Tongue (tissue), 2 donors: ENCODE results near the gene ACTA1. TPM values are rescaled to one million over a fixed set of nuclear protein-coding genes. Genes with fewer than 3 reads are reported as not detected.

ENCODE experiments used
- small RNA-seq: library from RNA; depleted of rRNA; stranded (forward); fragments of <200 nt; gene quantifications from one replicate; pipeline ENCODE3, GENCODE V24; 2014; ENCODE audit warnings: low replicate concordance
- total RNA-seq: library from RNA; depleted of rRNA; stranded (reverse); fragments of >200 nt; gene quantifications from one replicate; pipeline ENCODE4 v1.2.3, GENCODE V29; 2014

The ACTA1 gene
- total RNA-seq, 1 donor from 2014 or later, result 4,424 TPM

Small RNA genes within 50 kb of the gene (small RNA-seq; reads per million reads assigned to genes)
- not detected for gene RN7SKP276
- not detected for gene RNU6-180P

Other genes with a start within 250 kb of the ACTA1 start
- 46.7 TPM for gene RAB4A, start 163.0 kb downstream of the ACTA1 start, total RNA-seq
- gene CCSAP, start 91.0 kb downstream of the ACTA1 start, total RNA-seq, result 11.0 TPM
- 41.5 TPM for gene NUP133, start 74.2 kb upstream of the ACTA1 start, total RNA-seq
- gene ABCB10, start 124.6 kb upstream of the ACTA1 start, total RNA-seq, result 22.4 TPM
- 18.6 TPM for gene TAF5L, start 192.0 kb upstream of the ACTA1 start, total RNA-seq
- gene URB2, start 192.2 kb upstream of the ACTA1 start, total RNA-seq, result 11.0 TPM